DND-41 (cell line): ENCODE results near the gene GNAT1.

Experiments used
- CTCF ChIP-seq: IDR thresholded peaks from 2 replicates; pipeline ENCODE4 v1.5.1; 2012; ENCODE audit warnings: borderline replicate concordance, low read length, moderate library complexity, mild to moderate bottlenecking; ENCODE audit not compliant: poor library complexity, severe bottlenecking; ENCODE audit errors: extremely low read depth
- EZH2 ChIP-seq: IDR thresholded peaks from 3 replicates; pipeline ENCODE4 v1.6.1; 2012; ENCODE audit warnings: borderline replicate concordance, low read depth, mild to moderate bottlenecking, moderate library complexity, low read length, inconsistent platforms; ENCODE audit not compliant: severe bottlenecking

- no peak for TF ChIP-seq CTCF
- TF ChIP-seq EZH2: no peak
Observed at GRCh38 chr3:50167841-50168209, 23.6 kb upstream of the GNAT1 start.
